ENCODE data around the gene SSBP2.

SSBP2 gene

GRCh38 chr5:81435023-81435422 lies 315.9 kb downstream of the SSBP2 start:
- Histone ChIP-seq H3K27me3 (ENCODE audit: insufficient read depth, poor library complexity, severe bottlenecking) (no peaks in the 10 kb centered on the region), H3K27ac (replicated peaks) (no peak overlapping the region), H3K4me3 (replicated peaks; ENCODE audit: insufficient read depth, low read length) (no peak overlapping the region)
- no peak for DNase-seq (ENCODE audit: low read depth in 1 of 2, low spot score in 1 of 2)
- no peak for TF ChIP-seq GABPA (IDR thresholded peaks at IDR 0.05; ENCODE audit: low read depth)

GRCh38 chr5:81429985-81430384 lies 320.9 kb downstream of the SSBP2 start:
- TF ChIP-seq POLR2AphosphoS5 (IDR thresholded peaks at IDR 0.05; ENCODE audit: low read depth): no peak
- no peak for TF ChIP-seq GABPA (IDR thresholded peaks at IDR 0.05; ENCODE audit: low read depth)
- TF ChIP-seq REST (IDR thresholded peaks at IDR 0.05; ENCODE audit: insufficient replicate concordance, low read depth): no peak
- TF ChIP-seq SPI1 (IDR thresholded peaks at IDR 0.05; ENCODE audit: borderline replicate concordance, low read depth): no peak
- TF ChIP-seq, protein P1, sequence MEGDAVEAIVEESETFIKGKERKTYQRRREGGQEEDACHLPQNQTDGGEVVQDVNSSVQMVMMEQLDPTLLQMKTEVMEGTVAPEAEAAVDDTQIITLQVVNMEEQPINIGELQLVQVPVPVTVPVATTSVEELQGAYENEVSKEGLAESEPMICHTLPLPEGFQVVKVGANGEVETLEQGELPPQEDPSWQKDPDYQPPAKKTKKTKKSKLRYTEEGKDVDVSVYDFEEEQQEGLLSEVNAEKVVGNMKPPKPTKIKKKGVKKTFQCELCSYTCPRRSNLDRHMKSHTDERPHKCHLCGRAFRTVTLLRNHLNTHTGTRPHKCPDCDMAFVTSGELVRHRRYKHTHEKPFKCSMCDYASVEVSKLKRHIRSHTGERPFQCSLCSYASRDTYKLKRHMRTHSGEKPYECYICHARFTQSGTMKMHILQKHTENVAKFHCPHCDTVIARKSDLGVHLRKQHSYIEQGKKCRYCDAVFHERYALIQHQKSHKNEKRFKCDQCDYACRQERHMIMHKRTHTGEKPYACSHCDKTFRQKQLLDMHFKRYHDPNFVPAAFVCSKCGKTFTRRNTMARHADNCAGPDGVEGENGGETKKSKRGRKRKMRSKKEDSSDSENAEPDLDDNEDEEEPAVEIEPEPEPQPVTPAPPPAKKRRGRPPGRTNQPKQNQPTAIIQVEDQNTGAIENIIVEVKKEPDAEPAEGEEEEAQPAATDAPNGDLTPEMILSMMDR (IDR thresholded peaks at IDR 0.05; ENCODE audit: insufficient read depth, low read length): no peak
- Histone ChIP-seq H3K4me3 (replicated peaks; ENCODE audit: insufficient read depth, low read length) (no peak overlapping the region), H3K27ac (replicated peaks) (no peak overlapping the region), H3K27me3 (ENCODE audit: insufficient read depth, poor library complexity, severe bottlenecking) (no peaks in the 10 kb centered on the region)
- DNase-seq (ENCODE audit: low read depth in 1 of 2, low spot score in 1 of 2): no peak

DNA sequence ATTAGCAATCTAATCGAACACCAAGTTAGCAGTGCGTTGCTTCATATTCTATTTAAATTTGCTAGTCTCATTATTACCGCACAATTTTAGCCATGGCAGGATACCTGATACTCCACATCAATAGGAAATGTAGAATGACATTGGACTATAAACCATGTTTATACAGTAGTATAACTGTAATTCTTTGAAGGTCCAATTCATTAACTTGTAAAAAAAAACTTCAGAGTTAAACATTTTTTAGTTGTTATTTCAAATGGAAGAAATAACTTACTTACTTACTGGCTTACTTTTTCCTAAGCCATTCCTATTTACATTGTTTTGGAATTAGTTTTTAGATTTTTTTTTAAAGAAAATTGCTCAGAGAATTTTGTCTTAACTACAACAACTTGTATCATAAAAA lies 321.5 kb downstream of the SSBP2 start:
- TF ChIP-seq SPI1 (IDR thresholded peaks at IDR 0.05; ENCODE audit: borderline replicate concordance, low read depth): no peak
- TF ChIP-seq, protein P1 (IDR thresholded peaks at IDR 0.05; ENCODE audit: insufficient read depth, low read length): no peak
- no peak for TF ChIP-seq REST (IDR thresholded peaks at IDR 0.05; ENCODE audit: insufficient replicate concordance, low read depth)
- TF ChIP-seq GABPA (IDR thresholded peaks at IDR 0.05; ENCODE audit: low read depth): no peak
- TF ChIP-seq POLR2AphosphoS5 (IDR thresholded peaks at IDR 0.05; ENCODE audit: low read depth): no peak
- Histone ChIP-seq H3K4me3 (replicated peaks; ENCODE audit: insufficient read depth, low read length) (no peak overlapping the region), H3K27me3 (ENCODE audit: insufficient read depth, poor library complexity, severe bottlenecking) (no peaks in the 10 kb centered on the region), H3K27ac (replicated peaks) (no peak overlapping the region)
- DNase-seq (ENCODE audit: low read depth in 1 of 2, low spot score in 1 of 2): no peak

DNA sequence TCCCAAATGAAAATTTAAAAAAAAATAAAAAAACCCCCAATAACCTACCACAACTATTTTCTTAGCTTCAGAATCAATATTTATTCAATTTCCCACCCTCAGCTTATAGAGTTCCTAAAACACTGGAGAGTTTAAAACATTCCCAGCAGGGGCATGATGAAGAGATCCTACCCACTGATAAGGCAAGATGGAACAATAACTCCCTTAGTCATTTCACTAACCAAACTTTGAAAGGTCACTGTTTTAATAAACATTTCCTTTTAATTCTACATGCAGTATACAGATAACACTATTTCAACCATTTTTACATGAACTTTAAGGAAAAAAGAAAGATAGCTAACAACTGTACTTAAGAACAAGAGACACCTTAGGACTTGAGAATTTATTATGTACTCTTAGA lies 322.0 kb downstream of the SSBP2 start:
- Histone ChIP-seq H3K4me3 (replicated peaks; ENCODE audit: insufficient read depth, low read length) (no peak overlapping the region), H3K27me3 (ENCODE audit: insufficient read depth, poor library complexity, severe bottlenecking) (no peaks in the 10 kb centered on the region), H3K27ac (replicated peaks) (no peak overlapping the region)
- TF ChIP-seq POLR2AphosphoS5 (IDR thresholded peaks at IDR 0.05; ENCODE audit: low read depth): no peak
- no peak for TF ChIP-seq GABPA (IDR thresholded peaks at IDR 0.05; ENCODE audit: low read depth)
- TF ChIP-seq, protein P1 (IDR thresholded peaks at IDR 0.05; ENCODE audit: insufficient read depth, low read length): no peak
- no peak for DNase-seq (ENCODE audit: low read depth in 1 of 2, low spot score in 1 of 2)

Measured in HL-60 (cell line).